GM20000 (cell line): ENCODE results near the gene CD151.

Source experiments
- DNase-seq: peaks from one replicate; pipeline ENCODE4 v3.0.0; 2012; ENCODE audit warnings: low spot score
- CTCF ChIP-seq: IDR thresholded peaks from 2 replicates; pipeline ENCODE4 v1.5.1; 2012; ENCODE audit warnings: mild to moderate bottlenecking, control low read depth; ENCODE audit errors: extremely low read depth, missing control alignments

CD151 gene

GRCh38 chr11:824942-825341, 7.8 kb upstream of the CD151 start:
- no peak for TF ChIP-seq CTCF
- no peak for DNase-seq

GRCh38 chr11:825366-826226, 7.2 kb upstream of the CD151 start:
- no peak for TF ChIP-seq CTCF
- DNase-seq = no peak

DNA sequence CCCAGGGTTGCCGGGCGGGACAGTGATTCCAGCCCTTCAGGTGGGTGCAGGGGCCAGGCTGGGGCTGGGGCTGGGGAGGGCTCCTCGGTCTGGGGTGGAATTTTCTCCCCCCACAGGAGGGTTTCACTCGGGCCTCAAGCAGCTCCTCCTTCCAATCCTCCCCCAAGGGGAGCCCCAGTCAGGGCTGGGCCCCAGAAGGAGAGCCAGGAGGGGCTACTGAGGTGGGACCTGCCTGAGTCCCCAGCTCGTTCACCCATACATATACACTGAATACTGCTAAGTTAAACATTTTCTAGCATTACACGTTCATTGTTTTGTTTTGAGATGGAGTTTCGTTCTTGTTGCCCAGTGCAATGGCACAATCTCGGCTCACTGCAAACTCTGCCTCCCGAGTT, 6.5 kb upstream of the CD151 start:
- DNase-seq = peak; percentile 63

GRCh38 chr11:826836-827145, 6.0 kb upstream of the CD151 start:
- no peak for TF ChIP-seq CTCF
- DNase-seq = no peak

More for the DNA sequence above, 6.5 kb upstream of the CD151 start:
- TF ChIP-seq CTCF = no peak

DNA sequence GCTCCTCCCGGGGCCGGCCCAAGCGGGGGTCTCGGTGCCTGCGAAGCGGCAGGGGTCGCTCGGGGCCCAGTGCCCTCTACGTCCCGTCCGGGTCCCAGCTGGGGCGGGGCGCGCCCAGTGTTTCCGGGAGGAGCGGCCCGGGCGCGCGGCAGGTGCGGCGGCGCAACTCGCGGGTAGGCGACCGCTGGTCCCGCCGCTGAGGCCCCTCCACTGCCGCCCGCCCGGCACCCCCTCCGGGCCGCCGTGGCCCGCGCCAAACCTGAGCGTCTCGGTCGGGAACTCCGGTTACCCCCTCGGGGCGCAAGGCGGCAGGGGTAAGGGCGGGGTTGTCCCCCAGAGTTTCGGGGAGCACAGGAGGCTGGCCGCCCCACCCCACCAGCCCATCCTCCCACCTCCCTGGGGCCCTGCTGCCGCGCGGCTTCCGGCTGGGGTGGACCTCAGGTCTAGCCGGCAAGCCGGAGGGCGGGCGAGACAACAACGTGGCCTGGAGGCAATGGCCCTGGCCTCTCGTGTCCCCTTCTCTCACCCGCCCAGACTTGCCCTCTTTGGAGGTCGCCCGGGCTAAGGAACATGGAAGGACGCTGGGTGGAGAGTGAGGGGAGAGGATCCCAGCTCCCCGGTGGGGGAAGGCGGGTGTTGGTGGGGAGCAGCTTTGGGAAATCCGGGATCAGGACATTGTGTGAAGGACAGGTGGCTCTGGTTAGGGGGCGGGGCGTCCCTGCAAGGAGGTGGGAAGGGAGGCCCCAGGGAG, 5.4 kb upstream of the CD151 start:
- no peak for TF ChIP-seq CTCF
- peak; percentile 88 for DNase-seq

DNA sequence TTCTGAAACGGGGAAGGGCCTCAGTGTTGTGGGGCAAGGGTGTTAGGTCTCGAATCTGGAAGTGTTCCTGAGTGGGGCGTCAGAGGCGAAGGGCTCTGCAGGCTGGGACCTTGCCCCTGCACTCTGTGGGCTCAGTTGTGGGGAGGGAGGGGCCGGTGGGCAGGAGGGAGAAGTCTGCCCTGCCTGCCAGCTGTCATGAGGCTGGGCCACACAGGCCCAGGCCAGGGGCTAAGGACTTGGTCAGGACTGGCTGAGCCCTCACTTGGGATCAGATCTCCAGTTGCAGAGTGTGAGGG, 4.9 kb upstream of the CD151 start, which contains the start of gene CRACR2B:
TSS of gene CRACR2B (plus strand) at position 23 of the 296 bp plus-strand sequence. CDS start 689 bp downstream, outside the sequence.
- TF ChIP-seq CTCF = no peak
- peak; percentile 54 for DNase-seq

DNA sequence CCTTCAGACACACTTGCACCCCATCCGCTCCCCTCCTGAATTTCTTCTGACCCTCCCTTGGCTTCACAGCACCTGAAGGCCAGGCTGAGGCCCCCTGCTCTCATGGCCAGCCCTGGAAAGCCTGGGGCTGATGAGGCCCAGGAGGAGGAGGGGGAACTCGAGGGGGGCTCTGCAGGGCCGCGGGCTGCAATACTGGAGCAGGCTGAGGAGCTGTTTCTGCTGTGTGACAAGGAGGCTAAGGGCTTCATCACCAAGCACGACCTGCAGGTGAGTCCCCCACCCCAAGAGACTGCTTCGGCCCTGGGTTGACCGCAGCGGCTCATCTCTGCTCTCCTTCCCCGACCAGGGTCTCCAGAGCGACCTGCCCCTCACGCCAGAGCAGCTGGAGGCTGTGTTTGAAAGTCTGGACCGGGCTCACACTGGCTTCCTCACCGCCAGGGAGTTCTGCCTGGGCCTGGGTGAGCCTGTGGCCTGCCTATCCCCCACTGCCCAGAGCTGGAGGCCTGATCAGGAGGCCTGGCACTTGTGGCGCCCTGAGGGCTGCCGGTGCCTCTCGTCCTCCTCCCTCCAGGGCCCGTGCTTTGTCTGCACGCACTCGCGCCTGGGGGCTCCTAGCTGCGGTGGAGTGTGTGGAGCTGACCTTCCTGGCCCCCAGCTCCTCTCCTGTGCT, 4.1 kb upstream of the CD151 start:
- no peak for TF ChIP-seq CTCF
- DNase-seq = no peak
